ENCODE measurements around the gene LMAN2L. TPM values are rescaled to one million over a fixed set of nuclear protein-coding genes. Genes with fewer than 3 reads are reported as not detected.

LMAN2L gene
- total RNA-seq, 1 donor from 2014 or later, result 27.9 TPM

DNA sequence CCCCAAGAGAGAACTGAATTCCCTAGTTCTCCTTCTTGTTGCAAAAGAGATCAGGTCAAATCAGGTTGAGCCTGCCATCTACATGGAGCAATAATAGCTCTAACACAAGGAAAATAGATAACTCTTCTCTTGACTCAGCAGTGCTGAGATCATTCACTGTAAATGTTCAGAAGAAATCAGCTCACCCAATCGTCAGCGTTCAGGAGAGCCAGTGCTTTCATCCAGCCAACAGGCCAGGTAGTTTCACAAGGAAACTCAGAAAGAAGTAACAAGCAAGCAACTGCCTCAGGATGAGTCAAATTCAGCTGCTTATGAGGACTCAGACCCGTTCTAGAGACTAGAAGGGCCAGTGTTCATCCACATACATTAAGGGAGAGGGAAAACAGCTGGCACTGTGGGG lies 5.9 kb downstream of the LMAN2L start:
- Histone ChIP-seq H3K4me3 (no peak overlapping the region), H3K9me3 (replicated peaks) (no peaks in the 10 kb centered on the region), H3K36me3 (peaks cover 68% of the 10 kb centered on the region), H3K4me1 (peaks cover 58% of the 10 kb centered on the region), H3K27me3 (ENCODE audit: low read depth) (no peaks in the 10 kb centered on the region), H3K27ac (replicated peaks) (no peak overlapping the region)
- TF ChIP-seq, protein P1, sequence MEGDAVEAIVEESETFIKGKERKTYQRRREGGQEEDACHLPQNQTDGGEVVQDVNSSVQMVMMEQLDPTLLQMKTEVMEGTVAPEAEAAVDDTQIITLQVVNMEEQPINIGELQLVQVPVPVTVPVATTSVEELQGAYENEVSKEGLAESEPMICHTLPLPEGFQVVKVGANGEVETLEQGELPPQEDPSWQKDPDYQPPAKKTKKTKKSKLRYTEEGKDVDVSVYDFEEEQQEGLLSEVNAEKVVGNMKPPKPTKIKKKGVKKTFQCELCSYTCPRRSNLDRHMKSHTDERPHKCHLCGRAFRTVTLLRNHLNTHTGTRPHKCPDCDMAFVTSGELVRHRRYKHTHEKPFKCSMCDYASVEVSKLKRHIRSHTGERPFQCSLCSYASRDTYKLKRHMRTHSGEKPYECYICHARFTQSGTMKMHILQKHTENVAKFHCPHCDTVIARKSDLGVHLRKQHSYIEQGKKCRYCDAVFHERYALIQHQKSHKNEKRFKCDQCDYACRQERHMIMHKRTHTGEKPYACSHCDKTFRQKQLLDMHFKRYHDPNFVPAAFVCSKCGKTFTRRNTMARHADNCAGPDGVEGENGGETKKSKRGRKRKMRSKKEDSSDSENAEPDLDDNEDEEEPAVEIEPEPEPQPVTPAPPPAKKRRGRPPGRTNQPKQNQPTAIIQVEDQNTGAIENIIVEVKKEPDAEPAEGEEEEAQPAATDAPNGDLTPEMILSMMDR (IDR thresholded peaks at IDR 0.05; ENCODE audit: borderline replicate concordance), result no peak
- intact Hi-C loops (cut with micrococcal nuclease), result no loop called here
- no peak for DNase-seq

DNA sequence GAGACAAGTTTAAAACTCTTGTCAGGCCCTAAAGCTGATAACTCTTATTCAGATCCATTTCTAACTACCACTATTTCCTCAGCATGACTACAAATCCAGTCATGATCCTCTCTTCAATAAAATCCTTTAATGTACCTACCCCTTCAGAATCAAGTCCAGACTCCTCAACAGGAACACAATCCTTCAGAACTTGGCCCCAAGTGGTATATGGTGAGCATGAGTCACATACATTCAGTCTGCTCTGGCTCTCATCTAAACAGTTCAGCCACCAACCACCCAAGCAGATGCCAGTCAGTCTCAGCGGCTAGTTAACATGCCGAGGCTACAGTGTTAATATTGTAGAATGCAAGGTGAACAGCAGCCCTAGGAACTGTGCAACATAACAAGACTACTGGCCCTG lies 9.7 kb downstream of the LMAN2L start:
- no peaks in the 10 kb centered on the region for H3K27me3 ChIP-seq (ENCODE audit: low read depth)
- TF ChIP-seq, protein P1 (IDR thresholded peaks at IDR 0.05; ENCODE audit: borderline replicate concordance), result no peak
- H3K4me1 ChIP-seq, result peaks cover 20% of the 10 kb centered on the region
- no peaks in the 10 kb centered on the region for H3K9me3 ChIP-seq (replicated peaks)
- intact Hi-C loops (cut with micrococcal nuclease), result no loop called here
- H3K36me3 ChIP-seq, result peaks cover 86% of the 10 kb centered on the region
- peak overlapping the region; percentile 41 for H3K27ac ChIP-seq (replicated peaks)
- no peak for DNase-seq
- H3K4me3 ChIP-seq, result no peak overlapping the region

DNA sequence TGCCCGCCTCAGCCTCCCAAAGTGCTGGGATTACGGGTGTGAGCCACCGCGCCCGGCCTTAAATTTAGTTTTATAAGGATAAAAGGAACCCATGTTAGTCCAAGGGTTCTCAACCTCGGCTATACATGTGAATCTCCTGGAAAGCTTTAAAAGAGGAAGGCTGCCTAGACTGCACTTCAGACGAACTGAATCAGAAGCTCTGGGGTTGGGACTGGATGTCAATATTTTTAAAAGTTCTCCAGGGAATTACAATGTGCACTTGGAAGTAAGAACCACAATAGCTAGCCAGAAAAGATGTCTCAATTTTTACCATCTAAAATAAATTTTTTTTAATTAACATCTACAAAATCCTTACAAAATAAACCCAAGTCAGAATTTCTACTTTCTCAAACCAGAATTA lies 10.1 kb downstream of the LMAN2L start:
- peaks cover 16% of the 10 kb centered on the region for H3K4me1 ChIP-seq
- H3K9me3 ChIP-seq (replicated peaks), result no peaks in the 10 kb centered on the region
- H3K27me3 ChIP-seq (ENCODE audit: low read depth), result no peaks in the 10 kb centered on the region
- H3K4me3 ChIP-seq, result no peak overlapping the region
- peak overlapping the region; percentile 41 for H3K27ac ChIP-seq (replicated peaks)
- TF ChIP-seq, protein P1 (IDR thresholded peaks at IDR 0.05; ENCODE audit: borderline replicate concordance), result no peak
- DNase-seq, result no peak
- peaks cover 89% of the 10 kb centered on the region for H3K36me3 ChIP-seq
- intact Hi-C loops (cut with micrococcal nuclease), result no loop called here

DNA sequence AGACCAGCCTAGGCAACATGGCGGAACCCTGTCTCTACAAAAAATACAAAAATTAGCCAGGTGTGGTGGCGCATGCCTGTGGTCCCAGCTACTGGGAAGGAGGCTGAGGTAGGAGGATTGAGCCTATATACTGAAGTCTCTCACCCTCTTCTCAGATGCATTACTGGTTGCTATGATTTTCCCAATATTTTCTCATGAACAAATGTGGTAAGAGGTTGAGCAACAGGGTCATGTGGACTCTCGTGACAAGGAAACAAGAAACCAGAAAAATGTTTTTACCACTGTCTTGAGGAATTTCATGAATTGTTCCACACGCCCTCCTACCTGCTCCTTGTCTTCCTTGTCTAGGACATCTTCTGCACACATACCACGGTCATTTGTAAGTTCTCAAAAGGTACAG lies 12.4 kb downstream of the LMAN2L start:
- Histone ChIP-seq H3K36me3 (peaks cover 79% of the 10 kb centered on the region), H3K4me3 (no peak overlapping the region), H3K9me3 (replicated peaks) (no peaks in the 10 kb centered on the region), H3K4me1 (no peaks in the 10 kb centered on the region), H3K27me3 (ENCODE audit: low read depth) (no peaks in the 10 kb centered on the region), H3K27ac (replicated peaks) (no peak overlapping the region)
- intact Hi-C loops (cut with micrococcal nuclease), result no loop called here
- no peak for DNase-seq
- TF ChIP-seq, protein P1 (IDR thresholded peaks at IDR 0.05; ENCODE audit: borderline replicate concordance), result no peak

DNA sequence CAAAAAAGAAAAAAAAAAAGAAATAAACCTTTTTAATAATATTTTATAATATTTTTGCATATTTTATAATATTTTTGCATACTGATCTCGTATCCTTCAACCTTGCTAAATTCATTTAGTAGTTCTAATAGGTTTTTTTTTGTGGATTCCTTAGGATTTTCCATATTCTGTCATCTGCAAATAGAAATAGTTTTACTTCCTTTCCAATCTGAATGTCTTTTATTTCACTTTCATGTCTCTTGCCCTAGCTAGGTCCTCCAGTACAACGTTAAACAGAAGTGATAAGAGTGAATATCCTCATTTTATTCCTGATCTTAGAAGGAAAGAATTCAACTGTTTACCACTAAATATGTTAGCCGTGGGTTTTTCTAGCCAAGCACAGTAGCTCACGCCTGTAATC lies 13.7 kb downstream of the LMAN2L start:
- TF ChIP-seq, protein P1 (IDR thresholded peaks at IDR 0.05; ENCODE audit: borderline replicate concordance), result no peak
- no peak overlapping the region for H3K4me3 ChIP-seq
- no peaks in the 10 kb centered on the region for H3K9me3 ChIP-seq (replicated peaks)
- H3K4me1 ChIP-seq, result no peaks in the 10 kb centered on the region
- no peak overlapping the region for H3K27ac ChIP-seq (replicated peaks)
- no peaks in the 10 kb centered on the region for H3K27me3 ChIP-seq (ENCODE audit: low read depth)
- intact Hi-C loops (cut with micrococcal nuclease), result no loop called here
- peaks cover 66% of the 10 kb centered on the region for H3K36me3 ChIP-seq
- DNase-seq, result no peak

DNA sequence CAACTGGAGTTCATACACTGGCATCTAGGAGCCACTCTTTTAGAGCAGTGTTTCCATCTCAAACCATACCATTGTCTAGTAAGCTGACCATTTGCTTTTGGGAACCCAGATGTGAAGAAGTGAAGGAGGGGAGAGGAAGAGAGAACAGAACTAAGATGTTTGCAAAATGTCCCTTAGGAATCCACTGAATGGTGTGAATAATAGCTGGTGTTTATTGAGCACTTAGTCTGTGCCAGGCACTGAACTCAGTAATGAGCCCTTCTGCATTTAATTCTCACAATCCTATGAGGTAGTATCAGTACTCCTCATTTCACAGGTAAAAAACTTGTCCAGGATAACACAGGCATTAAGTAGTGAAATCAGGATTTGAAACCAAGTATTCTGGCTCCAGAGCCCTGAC lies 23.5 kb downstream of the LMAN2L start:
- no peak overlapping the region for H3K27ac ChIP-seq (replicated peaks)
- H3K9me3 ChIP-seq (replicated peaks), result no peaks in the 10 kb centered on the region
- intact Hi-C loops (cut with micrococcal nuclease), result no loop called here
- no peaks in the 10 kb centered on the region for H3K4me1 ChIP-seq
- no peaks in the 10 kb centered on the region for H3K27me3 ChIP-seq (ENCODE audit: low read depth)
- peaks cover 26% of the 10 kb centered on the region for H3K36me3 ChIP-seq
- TF ChIP-seq, protein P1 (IDR thresholded peaks at IDR 0.05; ENCODE audit: borderline replicate concordance), result no peak
- no peak overlapping the region for H3K4me3 ChIP-seq
- no peak for DNase-seq

All from left ventricle myocardium inferior (tissue), 1 donor.